Skeletal muscle tissue (tissue), 2 donors: ENCODE results near the gene ABCA5. TPM values are rescaled to one million over a fixed set of nuclear protein-coding genes. Genes with fewer than 3 reads are reported as not detected.

Experiments used
- small RNA-seq: library from RNA; depleted of rRNA; stranded (forward); fragments of <200 nt; gene quantifications from one replicate; pipeline ENCODE3, GENCODE V24; 2014
- total RNA-seq: library from RNA; depleted of rRNA; stranded (reverse); fragments of >200 nt; gene quantifications from one replicate; pipeline ENCODE4 v1.2.3, GENCODE V29; 2014

The ABCA5 gene
- total RNA-seq, 1 donor from 2014 or later: 18.8 TPM

Small RNAs within 50 kb of the gene (small RNA-seq; reads per million reads assigned to genes)
- gene RF00561 (not detected), gene SNRPGP4 (not detected)

Other genes starting within 250 kb of the ABCA5 start
- 31.8 TPM for gene ABCA6, start 185.2 kb downstream of the ABCA5 start, total RNA-seq
- 17.7 TPM for gene ABCA10, start 98.3 kb downstream of the ABCA5 start, total RNA-seq
- 13.6 TPM for gene MAP2K6, start 87.6 kb upstream of the ABCA5 start, total RNA-seq